Astrocyte (in vitro differentiated cells and primary cell): ENCODE results near the gene ERICH6.

Source experiments
- EZH2 ChIP-seq: IDR thresholded peaks from 2 replicates; pipeline ENCODE4 v1.6.1; 2012; ENCODE audit warnings: mild to moderate bottlenecking, low read length, inconsistent platforms; ENCODE audit not compliant: insufficient read depth
- TF ChIP-seq, protein P1 (sequence below): IDR thresholded peaks from 2 replicates; pipeline ENCODE4 v1.5.1; 2011; ENCODE audit warnings: low read depth, mild to moderate bottlenecking, inconsistent platforms, low read length, moderate library complexity; ENCODE audit not compliant: insufficient read depth

DNA sequence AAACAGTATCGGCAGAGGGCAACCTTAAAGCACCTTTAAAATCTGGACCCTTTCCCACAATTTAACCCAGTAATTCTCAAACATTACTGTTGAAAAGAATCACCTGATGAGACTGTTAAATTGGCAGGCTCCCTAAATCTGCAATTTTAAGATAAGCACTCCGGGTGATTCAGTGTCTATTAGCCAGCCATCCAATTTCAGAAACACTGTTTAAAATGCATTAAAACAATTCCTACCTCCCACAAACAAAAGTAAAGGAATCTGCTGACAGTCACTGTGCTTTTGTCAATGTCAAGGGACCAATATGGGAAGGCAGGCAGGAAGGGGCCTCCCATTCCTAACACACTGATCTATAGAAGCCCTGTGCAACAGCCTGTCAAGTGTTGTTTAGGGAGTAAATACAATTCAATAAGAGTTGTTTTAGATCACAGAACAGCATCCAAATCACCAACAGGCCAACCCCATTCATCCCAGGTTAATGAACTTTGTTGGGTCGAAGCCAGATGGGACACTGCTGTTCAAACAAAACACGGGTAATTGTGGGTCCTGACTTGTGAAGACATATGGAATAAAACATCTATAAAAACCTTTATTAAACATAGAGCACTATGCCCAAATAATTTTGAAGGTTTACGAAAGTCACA, 37.9 kb upstream of the ERICH6 start:
- TF ChIP-seq, protein P1, sequence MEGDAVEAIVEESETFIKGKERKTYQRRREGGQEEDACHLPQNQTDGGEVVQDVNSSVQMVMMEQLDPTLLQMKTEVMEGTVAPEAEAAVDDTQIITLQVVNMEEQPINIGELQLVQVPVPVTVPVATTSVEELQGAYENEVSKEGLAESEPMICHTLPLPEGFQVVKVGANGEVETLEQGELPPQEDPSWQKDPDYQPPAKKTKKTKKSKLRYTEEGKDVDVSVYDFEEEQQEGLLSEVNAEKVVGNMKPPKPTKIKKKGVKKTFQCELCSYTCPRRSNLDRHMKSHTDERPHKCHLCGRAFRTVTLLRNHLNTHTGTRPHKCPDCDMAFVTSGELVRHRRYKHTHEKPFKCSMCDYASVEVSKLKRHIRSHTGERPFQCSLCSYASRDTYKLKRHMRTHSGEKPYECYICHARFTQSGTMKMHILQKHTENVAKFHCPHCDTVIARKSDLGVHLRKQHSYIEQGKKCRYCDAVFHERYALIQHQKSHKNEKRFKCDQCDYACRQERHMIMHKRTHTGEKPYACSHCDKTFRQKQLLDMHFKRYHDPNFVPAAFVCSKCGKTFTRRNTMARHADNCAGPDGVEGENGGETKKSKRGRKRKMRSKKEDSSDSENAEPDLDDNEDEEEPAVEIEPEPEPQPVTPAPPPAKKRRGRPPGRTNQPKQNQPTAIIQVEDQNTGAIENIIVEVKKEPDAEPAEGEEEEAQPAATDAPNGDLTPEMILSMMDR = no peak
- no peak for TF ChIP-seq EZH2
